Peyer's patch (tissue), 4 donors: ENCODE results near the gene EP400.

Experiments
- POLR2A ChIP-seq, 2 donors: fragments of 450-650 bp; IDR thresholded peaks; one replicate each; pipeline ENCODE4 v1.5.1; 2017; ENCODE audit warnings: antibody characterized with exemption in 2 of 2, mild to moderate bottlenecking in 2 of 2, moderate library complexity in 2 of 2
- TF ChIP-seq, protein P1 (sequence below), 6 experiments: fragments of 450-650 bp in 4 of 6; fragments of 200-600 bp in 2 of 6; sonication (generic) in 1 of 6; IDR thresholded peaks; one replicate each; pipeline ENCODE4 v1.5.1; 2017 to 2019; ENCODE audit warnings: antibody characterized with exemption in 6 of 6, mild to moderate bottlenecking in 3 of 6, moderate library complexity in 1 of 6

DNA sequence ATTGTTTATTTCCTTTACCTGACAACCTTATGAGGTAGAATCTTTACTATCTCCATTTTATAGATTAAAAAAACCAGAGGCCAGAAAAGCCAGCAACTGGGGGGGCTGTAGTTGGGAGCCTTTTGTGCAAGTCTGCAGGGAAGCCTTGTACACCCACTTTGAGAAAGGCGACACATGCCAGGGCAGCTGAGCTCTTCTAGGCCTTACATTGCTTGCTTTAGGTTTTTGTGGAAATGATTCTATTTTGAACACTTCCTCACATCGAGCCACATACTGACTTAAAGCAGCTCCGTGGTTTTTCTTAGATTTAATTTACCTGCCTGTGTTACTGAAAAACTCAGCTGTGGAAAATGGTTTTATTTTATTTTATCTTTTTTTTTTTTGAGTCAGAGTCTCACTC, 34.6 kb downstream of the EP400 start:
- TF ChIP-seq, protein P1, sequence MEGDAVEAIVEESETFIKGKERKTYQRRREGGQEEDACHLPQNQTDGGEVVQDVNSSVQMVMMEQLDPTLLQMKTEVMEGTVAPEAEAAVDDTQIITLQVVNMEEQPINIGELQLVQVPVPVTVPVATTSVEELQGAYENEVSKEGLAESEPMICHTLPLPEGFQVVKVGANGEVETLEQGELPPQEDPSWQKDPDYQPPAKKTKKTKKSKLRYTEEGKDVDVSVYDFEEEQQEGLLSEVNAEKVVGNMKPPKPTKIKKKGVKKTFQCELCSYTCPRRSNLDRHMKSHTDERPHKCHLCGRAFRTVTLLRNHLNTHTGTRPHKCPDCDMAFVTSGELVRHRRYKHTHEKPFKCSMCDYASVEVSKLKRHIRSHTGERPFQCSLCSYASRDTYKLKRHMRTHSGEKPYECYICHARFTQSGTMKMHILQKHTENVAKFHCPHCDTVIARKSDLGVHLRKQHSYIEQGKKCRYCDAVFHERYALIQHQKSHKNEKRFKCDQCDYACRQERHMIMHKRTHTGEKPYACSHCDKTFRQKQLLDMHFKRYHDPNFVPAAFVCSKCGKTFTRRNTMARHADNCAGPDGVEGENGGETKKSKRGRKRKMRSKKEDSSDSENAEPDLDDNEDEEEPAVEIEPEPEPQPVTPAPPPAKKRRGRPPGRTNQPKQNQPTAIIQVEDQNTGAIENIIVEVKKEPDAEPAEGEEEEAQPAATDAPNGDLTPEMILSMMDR (IDR thresholded peaks at IDR 0.05): no peak
- TF ChIP-seq POLR2A (IDR thresholded peaks at IDR 0.05): no peak
